H1 (cell line): ENCODE data around the gene USP6. TPM values are rescaled to one million over a fixed set of nuclear protein-coding genes. Genes with fewer than 3 reads are reported as not detected.
"Not testable (repeated sequence)": the region's sequence is repeated elsewhere in the genome, so short reads cannot be mapped to it uniquely, and the experiment has no call there.

Experiments
- CTCF ChIA-PET: fragments of 300-600 bp; sonication (Branson Sonifier 250); formaldehyde crosslinking; loops from one replicate; lab custom pipeline; 2021; ENCODE audit not compliant: partially characterized antibody; lab: Charles Lee
- POLR2A ChIA-PET: fragments of 300-600 bp; sonication (Branson Sonifier 250); formaldehyde crosslinking; loops from one replicate; lab custom pipeline; 2021; ENCODE audit warnings: inconsistent platforms; ENCODE audit not compliant: partially characterized antibody; lab: Charles Lee
- DNase-seq, 2 experiments: peaks; one replicate each; pipeline versions ENCODE4 v3.0.0 to v3.0.0-alpha.2; 2010 to 2022; ENCODE audit warnings: low spot score in 2 of 2, low read depth in 1 of 2, mixed read lengths in 1 of 2
- FAIRE-seq: peaks from 2 replicates; lab custom pipeline; 2011; peaks lifted over from hg19 to GRCh38; lab: Jason Lieb, UNC
- H2AFZ ChIP-seq: 2 replicates; pipeline ENCODE4 v1.8.1; 2012; ENCODE audit warnings: low read length, inconsistent platforms
- H2AK5ac ChIP-seq: 2 replicates; pipeline ENCODE4 v1.6.1; 2013; ENCODE audit warnings: low read depth, low read length
- H2BK120ac ChIP-seq: replicated peaks from 2 replicates; pipeline ENCODE3; 2013; ENCODE audit warnings: low read depth, low read length, inconsistent platforms
- H2BK12ac ChIP-seq: 2 replicates; pipeline ENCODE4 v1.6.1; 2013; ENCODE audit warnings: low read depth, low read length
- H2BK15ac ChIP-seq: 2 replicates; pipeline ENCODE4 v1.6.1; 2013; ENCODE audit warnings: low read length
- H2BK20ac ChIP-seq: 2 replicates; pipeline ENCODE4 v1.6.1; 2013; ENCODE audit warnings: low read length
- H2BK5ac ChIP-seq: 2 replicates; pipeline ENCODE4 v1.6.1; 2013; ENCODE audit warnings: low read depth, low read length
- H3K14ac ChIP-seq: 2 replicates; pipeline ENCODE4 v1.6.1; 2013; ENCODE audit warnings: inconsistent platforms; ENCODE audit not compliant: insufficient read length
- H3K18ac ChIP-seq: 2 replicates; pipeline ENCODE4 v1.6.1; 2013; ENCODE audit warnings: low read length; ENCODE audit errors: extremely low read depth
- H3K23ac ChIP-seq: 2 replicates; pipeline ENCODE4 v1.6.1; 2013; ENCODE audit warnings: inconsistent platforms; ENCODE audit not compliant: insufficient read length
- H3K23me2 ChIP-seq: 2 replicates; pipeline ENCODE4 v1.6.1; 2013; ENCODE audit warnings: low read depth, low read length
- H3K27ac ChIP-seq: 2 replicates; pipeline ENCODE4 v1.6.1; 2011; ENCODE audit warnings: low read depth, low read length, inconsistent platforms
- H3K27me3 ChIP-seq, 4 experiments: replicated peaks in 1 of 4; 1 replicate in 1 of 4; 2 replicates in 3 of 4; pipeline versions ENCODE4 v1.6.1 to v1.8.1; 2011 to 2013; ENCODE audit warnings: low read length in 3 of 4, mild to moderate bottlenecking in 3 of 4, inconsistent platforms in 2 of 4, mixed read lengths in 2 of 4, moderate library complexity in 1 of 4; ENCODE audit not compliant: control insufficient read depth in 3 of 4, insufficient read depth in 3 of 4; ENCODE audit errors: extremely low read depth in 1 of 4
- H3K36me3 ChIP-seq, 4 experiments: 2 replicates each; pipeline versions ENCODE4 v1.6.1 to v1.8.1; 2011 to 2013; ENCODE audit warnings: mild to moderate bottlenecking in 4 of 4, low read length in 3 of 4, moderate library complexity in 2 of 4, control low read depth in 1 of 4, inconsistent platforms in 1 of 4; ENCODE audit not compliant: insufficient read depth in 4 of 4, control insufficient read depth in 2 of 4
- H3K4ac ChIP-seq: replicated peaks from 2 replicates; pipeline ENCODE3; 2013; ENCODE audit warnings: low read length, low read depth, mixed read lengths, inconsistent platforms; ENCODE audit not compliant: insufficient read length
- H3K4me1 ChIP-seq, 4 experiments: replicated peaks in 1 of 4; 1 replicate in 1 of 4; 2 replicates in 3 of 4; pipeline versions ENCODE4 v1.6.1 to v1.8.1; 2011 to 2013; ENCODE audit warnings: low read length in 3 of 4, inconsistent platforms in 2 of 4, mixed read lengths in 1 of 4; ENCODE audit not compliant: insufficient read depth in 4 of 4, control insufficient read depth in 3 of 4
- H3K4me2 ChIP-seq, 2 experiments: 2 replicates each; pipeline versions ENCODE4 v1.6.1 to v1.8.1; 2011 to 2013; ENCODE audit warnings: low read depth in 2 of 2, low read length in 2 of 2, control low read depth in 1 of 2, inconsistent platforms in 1 of 2, mild to moderate bottlenecking in 1 of 2; ENCODE audit not compliant: insufficient read depth in 1 of 2
- H3K4me3 ChIP-seq, 4 experiments: fragments of 200-600, 300-600 bp in 1 of 4; sonication (generic), shearing (Covaris generic), sonication (Bioruptor Twin) in 1 of 4; 2 replicates each; pipeline versions ENCODE4 v1.5.1 to v1.8.1; 2011 to 2016; ENCODE audit warnings: low read length in 4 of 4, low read depth in 3 of 4, control low read depth in 2 of 4, inconsistent platforms in 2 of 4, mild to moderate bottlenecking in 2 of 4, mixed read lengths in 1 of 4, moderate library complexity in 1 of 4; ENCODE audit not compliant: insufficient read depth in 2 of 4; ENCODE audit errors: extremely low read depth in 1 of 4
- H3K56ac ChIP-seq: replicated peaks from 2 replicates; pipeline ENCODE3; 2013; ENCODE audit warnings: low read depth, mild to moderate bottlenecking, mixed read lengths, low read length, inconsistent platforms; ENCODE audit not compliant: insufficient read length
- H3K79me1 ChIP-seq: 2 replicates; pipeline ENCODE4 v1.6.1; 2013; ENCODE audit warnings: low read depth, low read length, control low read depth
- H3K79me2 ChIP-seq, 2 experiments: 2 replicates each; pipeline versions ENCODE4 v1.6.1 to v1.8.1; 2012 to 2013; ENCODE audit warnings: low read length in 2 of 2, mild to moderate bottlenecking in 2 of 2, inconsistent platforms in 1 of 2; ENCODE audit not compliant: insufficient read depth in 2 of 2, control insufficient read depth in 1 of 2
- H3K9ac ChIP-seq, 4 experiments: replicated peaks in 1 of 4; 1 replicate in 1 of 4; 2 replicates in 3 of 4; pipeline versions ENCODE4 v1.6.1 to v1.8.1; 2011 to 2013; ENCODE audit warnings: low read depth in 3 of 4, low read length in 3 of 4, control low read depth in 2 of 4, mild to moderate bottlenecking in 2 of 4, moderate library complexity in 2 of 4, inconsistent platforms in 1 of 4; ENCODE audit errors: extremely low read depth in 1 of 4
- H3K9me3 ChIP-seq, 2 experiments: 2 replicates each; pipeline versions ENCODE4 v1.6.1 to v1.8.1; 2012 to 2013; ENCODE audit warnings: mild to moderate bottlenecking in 2 of 2, moderate library complexity in 2 of 2, control low read depth in 1 of 2, inconsistent platforms in 1 of 2, low read depth in 1 of 2, low read length in 1 of 2, mixed read lengths in 1 of 2; ENCODE audit not compliant: insufficient read depth in 2 of 2
- H4K20me1 ChIP-seq, 2 experiments: replicated peaks in 1 of 2; 2 replicates each; pipeline versions ENCODE3 to v1.8.1; 2011 to 2013; ENCODE audit warnings: inconsistent platforms in 2 of 2, low read length in 2 of 2, mild to moderate bottlenecking in 1 of 2; ENCODE audit not compliant: insufficient read depth in 2 of 2, control insufficient read depth in 1 of 2
- H4K5ac ChIP-seq: 2 replicates; pipeline ENCODE4 v1.6.1; 2013; ENCODE audit warnings: low read length, low read depth, mixed read lengths, inconsistent platforms; ENCODE audit not compliant: insufficient read length
- H4K8ac ChIP-seq: 2 replicates; pipeline ENCODE4 v1.8.0; 2013; ENCODE audit warnings: mild to moderate bottlenecking, moderate library complexity, low read length, inconsistent platforms; ENCODE audit not compliant: insufficient read depth; ENCODE audit errors: extremely low read depth
- H4K91ac ChIP-seq: replicated peaks from 2 replicates; pipeline ENCODE3; 2013; ENCODE audit warnings: low read length, mixed read lengths, inconsistent platforms; ENCODE audit not compliant: insufficient read length
- WGBS, 2 experiments: shearing (Covaris generic) in 1 of 2; methylation state at CpG; one replicate each; pipeline versions ENCODE4 v1.1.6 to v1.1.7; 2013 to 2015; ENCODE audit warnings: low lambda C conversion rate in 2 of 2, mixed read lengths in 2 of 2, inconsistent platforms in 1 of 2, low coverage in 1 of 2, missing lambda C conversion rate in 1 of 2; ENCODE audit not compliant: insufficient replicate concordance in 2 of 2, insufficient coverage in 1 of 2, insufficient read length in 1 of 2; ENCODE audit errors: extremely low coverage in 1 of 2, missing lambda C conversion rate in 1 of 2; 5-methylcytosine and 5-hydroxymethylcytosine counted together
- polyA plus RNA-seq, 7 experiments: library from polyadenylated mRNA; depleted of rRNA in 3 of 7; stranded (reverse) in 5 of 7; unstranded in 2 of 7; fragments of >200 nt in 5 of 7; fragments of 200-250 nt in 2 of 7; gene quantifications; 1 replicate in 5 of 7; 2 replicates in 1 of 7; 4 replicates in 1 of 7; pipeline versions ENCODE4 v1.2.1 to v1.2.3, GENCODE V29; 2011 to 2013; ENCODE audit warnings: missing spikeins in 2 of 7, mixed read lengths in 2 of 7
- total RNA-seq: library from RNA; stranded (reverse); fragmentation: NEBNext Ultra II Directional; extraction: Animal tissue kit (Norgen Biotek cat#: 25700); gene quantifications from 2 replicates; pipeline ENCODE4 v1.2.1, GENCODE V29; 2021

Gene USP6
- total and polyA plus RNA-seq, 2 of the 8 experiments (the other 6 are each of a cell fraction or from before 2014, with no cell fraction given), result 0.08 to 0.32 TPM

GRCh38 chr17:5160702-5161101 is 44.9 kb downstream of the USP6 start:
- H4K91ac ChIP-seq, FAIRE-seq, H3K4me3 ChIP-seq, DNase-seq, H4K20me1 ChIP-seq, H3K79me2 ChIP-seq, H4K8ac ChIP-seq, H3K79me1 ChIP-seq, H2BK120ac ChIP-seq, H4K5ac ChIP-seq, H3K23me2 ChIP-seq, H3K27ac ChIP-seq, H3K9me3 ChIP-seq, H3K18ac ChIP-seq, H3K4me1 ChIP-seq, H3K4me2 ChIP-seq, H3K36me3 ChIP-seq, H2AFZ ChIP-seq, H2BK15ac ChIP-seq, H3K56ac ChIP-seq, H3K9ac ChIP-seq, H3K14ac ChIP-seq, H2AK5ac ChIP-seq, H3K23ac ChIP-seq, H2BK20ac ChIP-seq, POLR2A ChIA-PET, H3K27me3 ChIP-seq, H3K4ac ChIP-seq, H2BK12ac ChIP-seq, H2BK5ac ChIP-seq: not testable (repeated sequence)
- CTCF ChIA-PET, result interaction anchor here (0.8 to 1.2 kb wide), 2 partner anchors 25 to 30 kb away, joined by 3 read pairs; no protein-coding TSS in a partner anchor
- 78% methylated on average over 1 of the region's 1 CpG; no CpG with 5 or more reads in 1 of the 2 experiments for WGBS, 2 experiments

GRCh38 chr17:5161793-5162192 is 46.0 kb downstream of the USP6 start:
- not testable (repeated sequence) for H3K14ac ChIP-seq, H3K27me3 ChIP-seq, H3K9me3 ChIP-seq, H3K18ac ChIP-seq, DNase-seq, H4K8ac ChIP-seq, H2BK20ac ChIP-seq, H3K4ac ChIP-seq, H3K9ac ChIP-seq, H3K23ac ChIP-seq, H3K36me3 ChIP-seq, H3K56ac ChIP-seq, FAIRE-seq, H4K5ac ChIP-seq, H2BK12ac ChIP-seq, H2BK15ac ChIP-seq, H3K4me3 ChIP-seq, H3K23me2 ChIP-seq, H3K27ac ChIP-seq, H2BK5ac ChIP-seq, H2AFZ ChIP-seq, H2AK5ac ChIP-seq, H4K91ac ChIP-seq, H3K79me1 ChIP-seq, H2BK120ac ChIP-seq, H4K20me1 ChIP-seq, H3K4me1 ChIP-seq, H3K79me2 ChIP-seq, H3K4me2 ChIP-seq
- CTCF ChIA-PET, result interaction anchor here (1.2 kb wide), 1 partner anchor 29 kb away, joined by 3 read pairs; no protein-coding TSS in a partner anchor
- POLR2A ChIA-PET, result interaction anchor here (1.2 kb wide), 1 partner anchor 20 kb away, joined by 3 read pairs; no protein-coding TSS in a partner anchor
- 94% methylated on average over 3 of the region's 3 CpGs; no CpG with 5 or more reads in 1 of the 2 experiments for WGBS, 2 experiments
